Calu3 (cell line): Measurements from ENCODE around the gene DOCK3. TPM values are rescaled to one million over a fixed set of nuclear protein-coding genes. Genes with fewer than 3 reads are reported as not detected.
"Not testable (repeated sequence)": the region's sequence is repeated elsewhere in the genome, so short reads cannot be mapped to it uniquely, and the experiment has no call there.

ENCODE experiments used
- BruUV-seq: library from RNA; stranded (reverse); fragments of 400-500 nt; replicated peaks from 2 replicates; lab custom pipeline; 2021; lab: Mats Ljungman, UMichigan
- CTCF ChIA-PET: fragments of 300-600 bp; sonication (Branson Sonifier 250); formaldehyde crosslinking; loops from one replicate; lab custom pipeline; 2022; ENCODE audit warnings: antibody characterized with exemption; lab: Charles Lee
- DNase-seq: peaks from one replicate; pipeline ENCODE4 v3.0.0; 2022
- H3K27ac Mint-ChIP-seq: one replicate; pipeline ENCODE4 v1.8.0; 2022; ENCODE audit warnings: mixed read lengths; ENCODE audit not compliant: unreplicated experiment
- H3K27me3 Mint-ChIP-seq: one replicate; pipeline ENCODE4 v1.8.0; 2022; ENCODE audit warnings: mixed read lengths; ENCODE audit not compliant: unreplicated experiment
- H3K36me3 Mint-ChIP-seq: one replicate; pipeline ENCODE4 v1.8.0; 2022; ENCODE audit warnings: mild to moderate bottlenecking, moderate library complexity, mixed read lengths; ENCODE audit not compliant: insufficient read depth, unreplicated experiment
- H3K4me1 Mint-ChIP-seq: one replicate; pipeline ENCODE4 v1.8.0; 2022; ENCODE audit warnings: mild to moderate bottlenecking, low read depth, mixed read lengths; ENCODE audit not compliant: unreplicated experiment
- H3K4me3 Mint-ChIP-seq: one replicate; pipeline ENCODE4 v1.8.0; 2022; ENCODE audit warnings: mild to moderate bottlenecking, low read depth, moderate library complexity, mixed read lengths; ENCODE audit not compliant: unreplicated experiment
- H3K9me3 Mint-ChIP-seq: one replicate; pipeline ENCODE4 v1.8.0; 2022; ENCODE audit warnings: low read depth, mixed read lengths; ENCODE audit not compliant: unreplicated experiment
- intact Hi-C: fragments of 100-400 bp; cut with micrococcal nuclease; formaldehyde crosslinking; loops from one replicate; pipeline ENCODE4 v1.10.0; 2022; ENCODE audit not compliant: unreplicated experiment
- total RNA-seq: library from RNA; stranded (reverse); gene quantifications from 2 replicates; pipeline ENCODE4 v1.2.3, GENCODE V29; 2022
- TF ChIP-seq, protein P1 (sequence below): fragments of 200-600 bp; IDR thresholded peaks from one replicate; pipeline ENCODE4 v1.8.0; 2022; ENCODE audit warnings: antibody characterized with exemption; ENCODE audit not compliant: unreplicated experiment

Gene DOCK3
- total RNA-seq, 1 experiment from 2014 or later = 0.19 TPM

DNA sequence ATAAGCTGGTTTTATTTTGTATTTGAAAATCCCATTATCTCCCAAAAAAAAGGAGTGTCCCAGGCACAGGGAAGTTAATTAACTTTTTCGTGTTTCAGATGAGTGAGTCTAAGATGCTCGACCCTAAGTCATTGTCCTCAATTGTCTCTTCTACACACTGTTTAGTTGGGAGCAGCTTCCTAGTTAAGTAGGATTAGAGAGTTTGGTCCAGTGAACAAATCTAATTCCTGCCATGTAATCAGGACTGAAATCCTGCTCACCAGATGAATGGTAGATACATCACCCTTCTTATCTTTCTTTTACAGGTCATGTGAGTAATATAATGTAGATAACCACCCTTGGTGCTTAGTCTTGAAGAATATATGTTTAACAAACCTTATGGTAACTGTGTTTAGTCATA is 481.4 kb downstream of the DOCK3 start:
- BruUV-seq = no TSS peak
- Mint-ChIP-seq H3K27me3 (peaks cover 33% of the 10 kb centered on the region), H3K9me3 (peaks cover 2% of the 10 kb centered on the region), H3K4me3 (no peak overlapping the region), H3K36me3 (no peaks in the 10 kb centered on the region), H3K4me1 (no peaks in the 10 kb centered on the region), H3K27ac (no peak overlapping the region)
- intact Hi-C loops = no loop called here
- TF ChIP-seq, protein P1, sequence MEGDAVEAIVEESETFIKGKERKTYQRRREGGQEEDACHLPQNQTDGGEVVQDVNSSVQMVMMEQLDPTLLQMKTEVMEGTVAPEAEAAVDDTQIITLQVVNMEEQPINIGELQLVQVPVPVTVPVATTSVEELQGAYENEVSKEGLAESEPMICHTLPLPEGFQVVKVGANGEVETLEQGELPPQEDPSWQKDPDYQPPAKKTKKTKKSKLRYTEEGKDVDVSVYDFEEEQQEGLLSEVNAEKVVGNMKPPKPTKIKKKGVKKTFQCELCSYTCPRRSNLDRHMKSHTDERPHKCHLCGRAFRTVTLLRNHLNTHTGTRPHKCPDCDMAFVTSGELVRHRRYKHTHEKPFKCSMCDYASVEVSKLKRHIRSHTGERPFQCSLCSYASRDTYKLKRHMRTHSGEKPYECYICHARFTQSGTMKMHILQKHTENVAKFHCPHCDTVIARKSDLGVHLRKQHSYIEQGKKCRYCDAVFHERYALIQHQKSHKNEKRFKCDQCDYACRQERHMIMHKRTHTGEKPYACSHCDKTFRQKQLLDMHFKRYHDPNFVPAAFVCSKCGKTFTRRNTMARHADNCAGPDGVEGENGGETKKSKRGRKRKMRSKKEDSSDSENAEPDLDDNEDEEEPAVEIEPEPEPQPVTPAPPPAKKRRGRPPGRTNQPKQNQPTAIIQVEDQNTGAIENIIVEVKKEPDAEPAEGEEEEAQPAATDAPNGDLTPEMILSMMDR = no peak
- DNase-seq = no peak
- CTCF ChIA-PET = interaction anchor here (0.6 kb wide), 1 partner anchor 571 kb away, joined by 3 read pairs; no protein-coding TSS in a partner anchor

- Mint-ChIP-seq H3K9me3 (peaks cover 2% of the 10 kb centered on the region), H3K27ac (no peak overlapping the region), H3K4me1 (no peaks in the 10 kb centered on the region), H3K4me3 (no peak overlapping the region), H3K36me3 (peaks cover 4% of the 10 kb centered on the region), H3K27me3 (no peaks in the 10 kb centered on the region)
- no peak for DNase-seq
- CTCF ChIA-PET = no interaction called here
- TF ChIP-seq, protein P1 = no peak
- intact Hi-C loops = no loop called here
- BruUV-seq = no TSS peak
Observed at GRCh38 chr3:51163051-51163450, 488.3 kb downstream of the DOCK3 start.

GRCh38 chr3:51173518-51174271 is 499.0 kb downstream of the DOCK3 start:
- TF ChIP-seq, protein P1 = no peak
- no peak overlapping the region for H3K27ac Mint-ChIP-seq

GRCh38 chr3:51176923-51177322 is 502.2 kb downstream of the DOCK3 start:
- BruUV-seq = no TSS peak
- Mint-ChIP-seq H3K27me3 (no peaks in the 10 kb centered on the region), H3K36me3 (no peaks in the 10 kb centered on the region), H3K4me3 (no peak overlapping the region), H3K27ac (no peak overlapping the region), H3K4me1 (no peaks in the 10 kb centered on the region), H3K9me3 (peaks cover 9% of the 10 kb centered on the region)
- no peak for DNase-seq
- intact Hi-C loops = no loop called here
- TF ChIP-seq, protein P1 = no peak
- CTCF ChIA-PET = no interaction called here

More at GRCh38 chr3:51173518-51174271, 499.0 kb downstream of the DOCK3 start:
- CTCF ChIA-PET = no interaction called here
- intact Hi-C loops = no loop called here
- Mint-ChIP-seq H3K4me3 (no peak overlapping the region), H3K9me3 (peaks cover 9% of the 10 kb centered on the region), H3K27me3 (no peaks in the 10 kb centered on the region), H3K36me3 (no peaks in the 10 kb centered on the region), H3K4me1 (no peaks in the 10 kb centered on the region)
- BruUV-seq = no TSS peak
- DNase-seq = no peak

GRCh38 chr3:51186446-51186845 is 511.7 kb downstream of the DOCK3 start:
- not testable (repeated sequence) for H3K36me3 Mint-ChIP-seq, H3K27ac Mint-ChIP-seq, H3K9me3 Mint-ChIP-seq, BruUV-seq, H3K4me1 Mint-ChIP-seq, H3K4me3 Mint-ChIP-seq, DNase-seq
- H3K27me3 Mint-ChIP-seq = peaks cover 50% of the 10 kb centered on the region
- intact Hi-C loops = loop anchor here (10.0 kb wide), 1 partner anchor 82 kb away; no protein-coding TSS in a partner anchor
- CTCF ChIA-PET = interaction anchor here (0.6 kb wide), 1 partner anchor 121 kb away, joined by 4 read pairs; no protein-coding TSS in a partner anchor
